ENCODE results near the gene DOCK11.
"Not testable (repeated sequence)": the region's sequence is repeated elsewhere in the genome, so short reads cannot be mapped to it uniquely, and the experiment has no call there.

Gene DOCK11

DNA sequence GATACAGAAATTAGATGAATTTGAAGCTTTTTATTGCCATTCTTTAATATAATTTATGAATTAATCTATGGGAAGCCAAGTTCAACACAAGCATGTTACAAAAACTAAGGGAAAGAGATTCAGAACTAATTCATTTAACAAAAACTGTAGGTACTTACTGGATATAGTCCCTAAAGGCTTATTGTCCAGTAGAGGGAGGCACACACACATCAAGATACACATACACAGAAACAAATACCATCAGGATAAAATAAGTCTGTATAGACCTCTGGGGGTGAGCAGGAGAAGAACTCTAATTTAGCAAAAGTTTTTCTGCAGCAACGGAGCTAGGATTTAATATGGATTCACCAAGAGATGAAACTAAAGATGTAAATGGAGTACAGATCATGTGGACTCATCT, 148.8 kb downstream of the DOCK11 start:
- no peak for DNase-seq

- no peak for DNase-seq
Measured at GRCh38 chrX:118652717-118653116, 157.1 kb downstream of the DOCK11 start.

GRCh38 chrX:118654331-118654730, 158.7 kb downstream of the DOCK11 start:
- no peak for DNase-seq

- no peak for DNase-seq
Measured at GRCh38 chrX:118655561-118656246, 160.1 kb downstream of the DOCK11 start.

GRCh38 chrX:118657413-118657812, 161.8 kb downstream of the DOCK11 start:
- DNase-seq, result no peak

GRCh38 chrX:118660085-118660484, 164.5 kb downstream of the DOCK11 start:
- DNase-seq, result no peak

- no peak for DNase-seq
Measured at GRCh38 chrX:118665204-118665603, 169.6 kb downstream of the DOCK11 start.

DNA sequence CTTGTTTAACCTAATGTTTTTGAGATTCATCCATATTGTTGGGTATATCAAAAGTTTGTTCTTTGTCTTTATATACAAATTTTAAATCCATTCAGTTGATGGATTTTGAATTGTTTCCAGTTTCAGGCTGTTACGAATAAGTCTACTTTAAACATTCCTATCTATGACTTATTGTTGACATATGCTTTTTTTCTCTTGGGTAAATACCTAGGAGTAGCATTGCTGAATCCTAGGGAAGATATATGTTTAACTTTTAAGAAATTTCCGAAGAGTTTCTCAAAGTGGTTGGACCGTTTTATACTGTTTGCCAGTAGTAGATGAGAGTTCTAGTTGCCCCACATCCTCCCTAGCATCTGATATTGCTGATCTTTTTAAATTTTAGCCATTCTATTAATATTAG, 170.9 kb downstream of the DOCK11 start:
- DNase-seq, result no peak

DNA sequence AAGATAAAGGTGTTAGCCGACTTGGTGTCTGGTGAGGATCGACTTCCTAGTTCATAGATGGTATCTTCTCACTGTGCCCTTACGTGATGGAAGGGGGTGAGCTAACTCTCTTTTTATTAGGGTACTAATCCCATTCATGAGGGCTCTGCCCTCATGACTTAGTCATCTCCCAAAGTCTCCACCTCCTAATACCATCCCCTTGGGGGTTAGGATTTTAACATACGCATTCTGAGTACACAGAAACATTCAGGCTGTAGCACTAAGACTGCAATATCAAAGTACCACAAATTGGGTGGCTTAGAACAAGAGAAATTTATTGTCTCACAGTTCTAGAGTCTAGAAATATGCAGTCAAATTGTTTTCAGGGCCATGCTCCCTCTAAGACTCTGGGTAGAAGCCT, 173.8 kb downstream of the DOCK11 start:
- DNase-seq, result no peak

- no peak for DNase-seq
Measured at GRCh38 chrX:118675326-118675965, 179.8 kb downstream of the DOCK11 start.

DNA sequence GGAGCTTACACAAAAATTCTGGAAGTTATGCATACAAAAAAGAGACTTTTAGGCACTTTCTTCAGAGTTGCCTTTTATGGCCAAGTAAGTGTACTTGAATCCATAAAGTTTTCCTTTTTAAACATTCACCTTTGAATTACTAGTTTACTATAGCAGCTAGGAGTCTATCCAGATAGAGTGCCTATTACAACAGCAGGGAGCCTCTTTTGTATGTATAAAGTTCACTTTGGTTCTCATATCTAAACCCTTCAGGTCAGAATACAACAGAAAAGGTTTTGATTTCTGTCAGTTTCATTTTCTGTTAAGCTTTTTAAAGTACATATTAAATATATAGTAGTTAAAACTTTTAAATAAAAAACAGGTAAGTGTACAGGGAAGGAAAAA, 180.3 kb downstream of the DOCK11 start:
- no peak for DNase-seq

GRCh38 chrX:118677318-118677717, 181.7 kb downstream of the DOCK11 start:
- DNase-seq, result no peak

DNA sequence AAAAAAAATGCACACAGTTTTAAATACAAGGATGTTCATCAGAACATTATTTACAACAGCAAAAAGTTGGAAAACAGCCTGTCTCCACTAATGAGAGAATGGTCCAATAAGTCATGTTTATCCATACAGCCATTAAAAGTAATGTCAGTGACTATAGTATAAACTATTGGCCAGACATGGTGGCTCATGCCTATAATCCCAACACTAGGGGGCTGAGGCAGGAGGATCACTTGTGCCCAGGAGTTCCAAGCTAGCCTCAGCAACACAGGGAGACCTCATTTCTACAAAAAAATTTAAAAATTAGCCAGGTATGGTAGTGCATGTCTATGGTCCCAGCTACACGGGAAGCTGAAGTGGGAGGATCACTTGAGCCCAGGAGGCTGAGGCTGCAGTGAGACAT, 183.7 kb downstream of the DOCK11 start:
- no peak for DNase-seq

- no peak for DNase-seq
Measured at GRCh38 chrX:118682258-118683014, 186.8 kb downstream of the DOCK11 start.

- no peak for DNase-seq
Measured at GRCh38 chrX:118685393-118685792, 189.8 kb downstream of the DOCK11 start.

DNA sequence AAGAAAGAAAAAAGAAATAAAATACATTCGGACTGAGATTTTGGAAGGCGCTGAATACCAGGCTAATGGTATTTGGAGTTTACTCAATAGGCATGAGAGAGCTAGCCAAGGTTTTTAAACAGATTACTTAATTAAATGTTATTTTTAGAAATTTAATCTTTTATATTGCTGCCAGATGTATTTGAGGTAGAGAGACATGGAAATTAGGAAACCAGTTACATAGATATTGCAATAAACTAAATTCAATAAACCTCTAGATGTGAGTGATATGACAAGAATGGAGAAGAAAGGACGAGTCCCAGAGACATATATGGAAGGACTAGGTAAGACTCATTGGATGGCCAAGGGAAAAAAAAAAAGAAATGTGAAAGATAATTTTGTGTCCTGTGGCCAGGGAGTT, 193.3 kb downstream of the DOCK11 start:
- DNase-seq, result no peak

DNA sequence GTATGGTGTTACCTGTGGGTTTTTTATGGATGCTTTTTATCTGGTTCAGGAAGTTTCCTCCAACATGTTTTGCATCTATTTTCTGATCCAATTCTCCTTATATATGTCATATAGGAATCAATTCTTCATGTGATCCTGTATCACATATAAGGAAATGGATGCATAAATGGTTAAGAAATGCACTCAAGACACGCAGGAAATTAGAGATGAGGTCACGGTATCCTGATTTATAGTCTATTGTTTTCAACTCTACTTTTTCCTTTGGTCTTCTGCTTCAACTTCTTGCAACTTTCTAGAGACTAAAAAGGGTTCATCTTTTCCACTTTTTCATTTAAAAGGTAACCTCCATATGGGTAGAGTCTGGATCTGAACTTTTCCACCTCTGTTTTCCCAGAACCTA, 198.2 kb downstream of the DOCK11 start:
- DNase-seq, result no peak

DNA sequence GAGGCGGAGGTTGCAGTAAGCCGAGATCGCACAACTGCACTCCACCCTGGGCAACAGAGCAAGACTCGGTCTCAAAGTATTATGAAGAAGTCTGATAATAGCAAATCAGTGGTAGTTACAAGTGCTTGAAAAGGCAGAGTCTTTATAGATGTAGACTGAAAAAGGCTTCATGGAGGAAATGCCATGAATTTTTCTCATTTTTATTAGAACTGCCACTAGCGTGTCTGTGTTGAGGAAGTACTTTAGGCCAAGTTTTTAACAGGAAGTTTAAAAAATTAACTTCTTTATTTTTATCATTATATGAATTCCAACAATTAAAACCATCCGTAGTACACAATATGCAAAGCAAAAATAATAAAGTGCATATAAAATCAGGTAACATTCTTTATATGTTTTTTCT, 199.0 kb downstream of the DOCK11 start:
- no peak for DNase-seq

- DNase-seq, result no peak
Measured at GRCh38 chrX:118698516-118699170, 203.0 kb downstream of the DOCK11 start.

DNA sequence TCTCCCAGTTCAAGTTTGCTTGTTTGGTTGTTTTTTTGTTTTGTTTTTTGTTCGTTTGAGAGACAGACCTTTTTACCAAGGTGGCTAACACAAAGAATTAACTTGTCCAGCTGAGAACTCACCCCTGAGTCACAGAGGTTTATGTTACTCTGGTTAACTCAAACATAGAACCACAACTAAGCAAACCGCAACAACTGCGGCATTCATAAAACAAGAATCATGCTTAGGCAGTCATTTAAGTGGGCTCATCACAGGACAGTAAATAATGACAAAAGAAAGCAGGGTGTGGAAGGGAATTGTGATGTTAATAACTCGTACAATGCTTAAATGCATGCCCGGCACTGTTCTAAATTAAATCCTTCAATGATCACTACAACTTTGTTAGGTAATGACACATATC, 207.1 kb downstream of the DOCK11 start:
- no peak for DNase-seq

GRCh38 chrX:118706681-118707080, 211.1 kb downstream of the DOCK11 start:
- no peak for DNase-seq

GRCh38 chrX:118714521-118714920, 218.9 kb downstream of the DOCK11 start:
- DNase-seq, result no peak

GRCh38 chrX:118715917-118716316, 220.3 kb downstream of the DOCK11 start:
- not testable (repeated sequence) for DNase-seq

- DNase-seq, result not testable (repeated sequence)
Measured at GRCh38 chrX:118716833-118717232, 221.2 kb downstream of the DOCK11 start.

All from COR-L47 (cell line).